ENCODE data around the gene PIEZO2.

PIEZO2 gene

DNA sequence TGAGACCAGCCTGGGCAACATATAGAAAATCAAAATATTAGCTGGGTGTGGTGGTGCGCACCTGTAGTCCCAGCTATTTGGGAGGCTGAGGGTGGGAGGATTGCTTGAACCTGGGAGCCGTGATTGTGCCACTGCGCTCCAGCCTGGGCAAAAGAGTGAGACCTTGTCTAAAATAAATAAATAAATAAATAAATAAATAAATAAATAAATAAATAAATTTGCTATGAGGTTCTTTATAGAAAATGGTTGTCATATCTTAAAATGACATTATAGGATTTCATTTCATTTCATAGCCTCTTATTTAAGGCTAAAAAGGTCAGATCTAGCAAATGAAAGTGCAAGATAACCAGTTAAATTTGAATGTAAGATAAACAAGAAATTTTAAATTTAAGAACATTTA is 430.6 kb downstream of the PIEZO2 start:
- no peak for DNase-seq

- DNase-seq: no peak
Measured at GRCh38 chr18:10715791-10716190, 433.6 kb downstream of the PIEZO2 start.

DNA sequence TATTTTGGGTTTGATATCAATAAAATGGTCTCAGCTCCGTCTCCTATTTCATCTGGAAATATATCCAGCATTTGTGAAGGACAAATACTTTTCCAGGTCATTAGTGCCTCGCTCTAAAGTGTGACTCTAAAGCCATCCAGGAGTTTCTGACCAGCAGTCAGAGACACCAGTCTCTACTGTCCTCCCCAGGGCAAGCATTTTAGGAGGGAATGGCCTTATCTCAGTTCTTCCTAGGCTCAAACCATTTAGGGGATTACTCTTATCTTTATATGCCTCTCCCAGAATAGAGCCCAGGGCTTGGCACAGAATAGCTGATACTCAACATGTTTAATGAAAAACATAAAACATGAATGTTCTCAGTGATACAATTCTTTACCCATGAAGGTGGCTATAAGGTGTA is 436.0 kb downstream of the PIEZO2 start:
- DNase-seq: no peak

GRCh38 chr18:10707294-10707693 is 442.1 kb downstream of the PIEZO2 start:
- no peak for DNase-seq

GRCh38 chr18:10705786-10706185 is 443.6 kb downstream of the PIEZO2 start:
- DNase-seq: peak in 2 of 3 experiments; percentile 29 to 64

DNA sequence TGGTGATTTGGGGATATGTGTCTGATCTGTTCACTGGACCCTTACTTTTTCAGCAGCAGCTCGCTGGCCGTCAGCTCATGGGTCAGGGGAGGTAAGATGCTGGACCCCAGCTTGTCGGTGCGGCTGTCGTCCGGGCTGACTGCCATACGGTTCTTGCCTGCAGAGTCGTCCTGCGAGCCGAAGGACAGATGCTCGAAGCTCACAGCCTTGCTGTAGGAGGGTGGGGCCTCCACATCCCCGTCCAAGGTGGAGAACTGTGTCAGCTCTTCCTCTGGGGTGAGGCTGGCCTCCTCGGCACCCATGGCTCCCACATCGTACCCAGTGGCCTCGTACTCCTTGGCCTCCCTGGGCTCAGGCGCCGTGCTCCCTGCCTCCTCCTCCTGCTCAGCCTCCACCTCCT is 444.1 kb downstream of the PIEZO2 start:
- DNase-seq: no peak

DNA sequence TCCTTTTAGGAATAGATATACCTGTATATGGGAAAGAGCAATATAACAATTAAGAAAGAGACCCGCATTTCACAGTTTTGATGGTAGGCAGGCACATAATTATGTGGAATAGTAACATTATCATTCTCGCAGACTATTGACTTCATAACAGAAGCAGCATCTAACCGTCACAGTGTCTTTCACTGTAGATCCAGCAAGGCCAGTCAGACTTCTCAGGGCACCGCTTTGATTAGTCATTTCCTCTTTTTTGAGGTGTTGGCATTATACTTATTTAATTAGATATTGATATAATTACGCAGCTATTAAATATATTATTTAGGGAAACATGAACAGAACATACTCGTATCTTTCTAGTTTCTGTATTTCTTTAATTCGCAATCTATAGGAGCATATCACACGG is 447.2 kb downstream of the PIEZO2 start:
- no peak for DNase-seq

DNA sequence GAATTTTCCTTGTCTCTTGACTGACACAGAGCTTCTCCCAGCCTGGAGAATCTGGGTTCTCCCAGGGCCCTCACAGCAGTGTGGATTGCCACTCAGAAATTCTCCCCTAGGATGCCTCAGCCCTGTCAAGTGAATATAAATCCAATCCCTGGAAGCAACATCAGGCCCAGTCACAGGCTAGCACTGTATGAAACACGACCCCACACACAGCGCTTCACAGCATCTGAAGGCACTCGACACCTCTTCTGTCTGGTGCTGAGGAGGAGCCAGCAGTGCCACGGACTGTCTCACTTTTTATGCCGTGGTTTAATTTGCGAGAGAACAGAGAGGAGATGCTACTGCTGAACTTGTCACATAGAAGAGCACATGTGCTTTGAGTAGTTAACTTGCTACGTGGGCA is 459.0 kb downstream of the PIEZO2 start:
- peak in 1 of 3 experiments; percentile 45 for DNase-seq

GRCh38 chr18:10690035-10690329 is 459.4 kb downstream of the PIEZO2 start:
- DNase-seq: no peak

DNA sequence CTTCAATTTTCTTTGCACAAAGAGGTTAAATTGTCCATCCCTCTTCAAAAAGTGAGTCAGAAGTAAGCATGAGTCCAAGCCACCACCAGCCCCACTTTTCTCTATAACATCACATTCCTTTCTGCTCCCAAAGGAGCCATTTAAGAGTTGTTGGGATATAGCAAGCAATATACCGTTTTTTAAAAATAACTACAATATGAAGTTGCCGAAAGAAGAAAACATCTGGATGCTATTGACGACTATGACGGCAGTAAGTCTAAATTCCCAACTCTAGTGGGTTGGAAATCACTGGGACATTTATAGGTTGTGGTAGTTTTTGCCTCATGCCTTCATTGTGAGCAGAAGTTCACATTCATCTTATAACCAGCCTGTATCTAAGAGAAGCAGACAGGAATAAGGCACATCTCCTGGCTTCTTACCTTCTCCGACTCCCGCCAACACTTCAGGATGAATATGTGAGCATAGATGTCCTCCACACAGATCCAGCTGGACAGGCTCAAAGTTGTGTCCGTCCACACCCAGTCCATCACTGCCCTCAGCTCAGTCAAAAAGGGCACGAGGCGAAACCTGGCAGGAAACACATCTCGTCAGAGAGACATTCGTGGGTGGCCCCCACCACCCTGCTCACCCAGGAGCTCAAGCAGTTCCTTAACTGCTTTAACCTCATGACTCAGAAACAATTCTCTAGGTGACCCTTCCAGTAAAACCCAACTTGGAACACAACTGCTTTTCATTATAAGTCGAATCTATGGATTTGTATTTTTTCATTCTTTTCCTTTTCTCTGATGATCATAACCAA is 459.9 kb downstream of the PIEZO2 start:
- no peak for DNase-seq

DNA sequence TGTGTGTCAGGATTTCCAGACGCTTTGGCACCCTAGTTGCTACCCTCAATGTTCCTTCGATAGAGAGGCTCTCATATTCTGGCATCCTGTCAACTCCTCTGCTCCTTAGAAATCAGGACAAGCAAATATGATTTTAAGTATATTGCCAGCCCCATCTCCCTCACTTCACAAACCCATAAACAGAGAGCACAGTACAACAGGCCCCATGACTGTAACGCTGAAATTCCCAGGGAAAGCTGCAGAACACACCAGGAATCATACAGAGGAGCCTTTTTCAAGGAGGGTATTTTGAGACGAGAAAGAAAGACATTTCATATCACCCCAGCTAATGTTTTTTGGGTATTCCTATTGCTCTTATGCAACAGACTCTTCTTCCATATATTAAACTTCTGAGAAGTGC is 460.6 kb downstream of the PIEZO2 start:
- no peak for DNase-seq

- DNase-seq: no peak
Measured at GRCh38 chr18:10687161-10687925, 462.0 kb downstream of the PIEZO2 start.

- DNase-seq: no peak
Measured at GRCh38 chr18:10686308-10686707, 463.1 kb downstream of the PIEZO2 start.

GRCh38 chr18:10685484-10685883 is 463.9 kb downstream of the PIEZO2 start:
- DNase-seq: no peak

DNA sequence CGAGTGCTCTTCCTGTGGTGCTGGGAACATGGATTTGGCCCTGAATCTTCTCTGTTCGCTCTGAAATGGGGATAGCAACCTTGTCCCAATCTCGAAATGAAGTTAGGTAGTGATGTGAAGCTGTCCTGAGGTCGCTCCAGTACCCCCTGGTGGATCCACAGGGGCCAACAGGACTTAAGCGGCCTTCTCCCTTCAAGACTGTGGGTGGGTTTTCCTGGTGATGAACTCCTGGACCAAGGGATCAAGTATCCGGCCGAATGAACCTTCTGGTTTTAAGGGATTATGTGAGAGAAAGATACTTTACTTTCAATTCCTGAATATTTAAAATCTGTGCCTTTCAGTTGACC is 467.0 kb downstream of the PIEZO2 start:
- no peak for DNase-seq

DNA sequence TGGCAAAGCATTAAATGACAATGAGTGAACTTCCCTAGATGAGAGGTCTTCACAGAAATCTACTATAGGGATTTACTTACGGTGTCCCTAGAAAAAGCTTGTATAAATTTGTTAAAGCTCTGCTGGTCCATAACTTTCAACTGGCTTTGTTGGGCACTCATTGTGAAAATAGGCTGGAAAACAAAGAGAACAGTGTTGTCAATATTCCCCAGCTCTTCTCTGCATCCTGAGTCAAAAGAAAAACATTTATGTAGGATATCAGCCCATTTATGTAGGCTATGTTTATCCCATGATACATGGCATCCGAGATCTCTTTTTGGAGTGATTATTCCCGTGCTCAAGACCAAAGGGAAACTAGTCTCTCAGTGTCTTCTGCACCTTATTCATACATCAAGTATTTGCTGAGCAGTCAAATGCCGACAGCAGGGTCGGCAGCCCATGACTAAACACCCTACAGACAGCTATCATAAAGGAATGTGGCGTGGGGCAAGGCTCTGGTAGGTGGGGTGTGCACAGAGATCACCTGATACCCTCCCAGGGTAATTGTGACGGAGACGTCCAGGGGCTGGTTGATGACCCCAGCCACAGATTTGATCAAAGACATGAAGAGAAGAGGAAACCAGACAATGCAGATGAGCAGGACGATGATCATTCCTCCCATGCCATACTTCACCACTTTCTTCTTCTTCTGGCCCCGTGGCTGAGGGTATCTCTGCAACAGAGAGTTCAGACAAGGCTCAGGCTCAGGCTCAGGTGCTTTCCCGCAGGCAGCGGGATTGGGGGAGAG is 467.6 kb downstream of the PIEZO2 start:
- DNase-seq: no peak

- DNase-seq: no peak
Measured at GRCh38 chr18:10680271-10680596, 469.1 kb downstream of the PIEZO2 start.

- DNase-seq: no peak
Measured at GRCh38 chr18:10679557-10680270, 469.7 kb downstream of the PIEZO2 start.

DNA sequence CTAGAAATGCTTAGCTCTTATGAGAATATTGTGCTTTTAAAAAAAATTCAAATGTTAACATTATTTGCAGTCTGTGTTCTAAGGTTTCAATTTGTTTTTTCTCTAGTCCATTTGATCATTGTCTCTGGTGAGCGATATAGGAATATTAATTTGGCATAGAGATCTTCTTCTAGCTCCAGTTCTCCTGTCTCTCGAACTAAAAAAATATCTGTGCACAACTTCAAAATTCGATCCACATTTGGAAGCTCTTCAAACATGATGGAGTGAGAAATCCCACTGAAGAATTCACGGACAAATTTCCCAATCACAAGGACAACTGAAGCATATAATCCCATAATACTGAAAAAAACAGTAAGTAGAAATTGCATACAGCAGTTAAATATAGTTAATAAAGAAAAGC is 477.9 kb downstream of the PIEZO2 start:
- DNase-seq: no peak

- no peak for DNase-seq
Measured at GRCh38 chr18:10670856-10671255, 478.5 kb downstream of the PIEZO2 start.

GRCh38 chr18:10669441-10670100 is 479.8 kb downstream of the PIEZO2 start:
- DNase-seq: no peak

DNA sequence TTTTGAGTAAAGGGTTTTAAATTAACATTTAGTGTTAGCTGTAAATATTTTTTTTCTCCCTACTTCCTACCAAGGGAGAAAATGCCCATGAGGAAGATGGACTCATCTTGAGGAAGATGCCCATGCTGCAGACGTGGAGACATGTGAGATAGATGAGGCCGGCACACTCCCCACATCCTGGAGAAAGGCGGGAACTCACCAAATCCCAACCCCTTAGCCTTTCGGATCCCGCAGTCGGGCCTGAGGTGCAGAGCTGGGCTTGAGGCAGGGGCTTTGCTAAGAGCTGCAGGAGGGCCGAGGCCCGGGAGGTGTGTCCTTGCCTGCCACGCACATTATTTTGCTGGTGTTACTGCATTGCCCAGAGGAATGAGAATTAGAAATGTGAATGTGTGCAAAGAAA is 485.6 kb downstream of the PIEZO2 start:
- DNase-seq: no peak

DNA sequence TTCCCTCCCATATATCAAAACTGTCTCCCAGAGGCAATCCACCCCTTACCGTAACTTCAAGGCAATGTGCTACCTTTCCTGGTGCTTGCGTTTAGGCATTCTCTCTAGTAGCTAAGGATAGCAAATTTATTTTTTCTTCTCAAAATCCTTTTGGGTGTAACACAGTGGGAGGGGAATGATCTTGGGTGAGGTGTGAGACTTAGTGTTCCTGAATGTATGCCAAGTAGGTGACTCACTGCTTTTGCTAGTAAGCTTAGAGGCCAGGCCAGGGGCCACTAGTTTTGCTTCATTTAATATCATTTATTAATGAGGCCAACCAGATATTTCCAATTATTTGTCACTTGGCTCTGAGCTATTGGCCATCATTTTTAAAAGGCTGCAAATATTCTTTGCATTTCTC is 488.1 kb downstream of the PIEZO2 start:
- DNase-seq: no peak

Measured in NCI-H1417 (cell line).